IMR-90 (cell line): ENCODE data around the gene TMEM101. TPM values are rescaled to one million over a fixed set of nuclear protein-coding genes. Genes with fewer than 3 reads are reported as not detected.

Experiments used
- ATAC-seq: fragments of 200-7000 bp; cut with Tn5 transposase; 2 replicates; pipeline ENCODE4 v1.9.1; 2020; ENCODE audit warnings: low read depth, mild to moderate bottlenecking, moderate library complexity
- BruUV-seq: library from RNA; stranded (reverse); fragments of 400-500 nt; replicated peaks from 2 replicates; lab custom pipeline; 2021; lab: Mats Ljungman, UMichigan
- CTCF ChIA-PET: fragments of 300-600 bp; formaldehyde crosslinking; extraction: SDS; loops from one replicate; lab custom pipeline; 2021; ENCODE audit warnings: antibody characterized with exemption; lab: Yijun Ruan, JAX
- POLR2A ChIA-PET: fragments of 300-600 bp; sonication (Branson Sonifier 250); formaldehyde crosslinking; loops from one replicate; lab custom pipeline; 2022; ENCODE audit warnings: antibody characterized with exemption; ENCODE audit not compliant: unreplicated experiment; lab: Charles Lee
- DNase-seq: peaks from one replicate; pipeline ENCODE4 v3.0.0; 2013
- H2AFZ ChIP-seq: replicated peaks from 2 replicates; pipeline ENCODE3; 2013; ENCODE audit warnings: low read length, mild to moderate bottlenecking; ENCODE audit not compliant: poor library complexity
- H2AK5ac ChIP-seq: 2 replicates; pipeline ENCODE4 v1.6.1; 2013; ENCODE audit warnings: low read depth, low read length, inconsistent platforms
- H2AK9ac ChIP-seq: replicated peaks from 2 replicates; pipeline ENCODE3; 2013; ENCODE audit warnings: mild to moderate bottlenecking, low read depth, low read length, moderate library complexity; ENCODE audit not compliant: poor library complexity
- H2BK120ac ChIP-seq: 2 replicates; pipeline ENCODE4 v1.6.1; 2013; ENCODE audit warnings: low read depth, low read length, inconsistent platforms
- H2BK15ac ChIP-seq: 3 replicates; pipeline ENCODE4 v1.6.1; 2013; ENCODE audit warnings: low read depth, low read length, inconsistent platforms
- H2BK20ac ChIP-seq: 2 replicates; pipeline ENCODE4 v1.6.1; 2013; ENCODE audit warnings: low read depth, mild to moderate bottlenecking, inconsistent platforms, low read length, moderate library complexity
- H2BK5ac ChIP-seq: 2 replicates; pipeline ENCODE4 v1.6.1; 2013; ENCODE audit warnings: mild to moderate bottlenecking, low read depth, low read length, inconsistent platforms; ENCODE audit not compliant: poor library complexity, severe bottlenecking
- H3K14ac ChIP-seq: replicated peaks from 2 replicates; pipeline ENCODE4 v1.6.1; 2013; ENCODE audit warnings: low read depth, low read length, inconsistent platforms
- H3K18ac ChIP-seq: 2 replicates; pipeline ENCODE4 v1.6.1; 2013; ENCODE audit warnings: low read depth, low read length, control low read depth
- H3K23ac ChIP-seq: 2 replicates; pipeline ENCODE4 v1.6.1; 2013; ENCODE audit warnings: low read depth, low read length, inconsistent platforms
- H3K27ac ChIP-seq: 2 replicates; pipeline ENCODE4 v1.5.1; 2013; ENCODE audit warnings: mild to moderate bottlenecking, control low read depth, low read length; ENCODE audit not compliant: insufficient read depth
- H3K27me3 ChIP-seq: 2 replicates; pipeline ENCODE4 v1.6.1; 2013; ENCODE audit warnings: low read length; ENCODE audit not compliant: control insufficient read depth, insufficient read depth
- H3K36me3 ChIP-seq: 2 replicates; pipeline ENCODE4 v1.6.1; 2013; ENCODE audit warnings: low read length, mixed read lengths; ENCODE audit not compliant: control insufficient read depth, insufficient read depth
- H3K4ac ChIP-seq: 2 replicates; pipeline ENCODE4 v1.6.1; 2013; ENCODE audit warnings: low read depth, low read length, inconsistent platforms
- H3K4me1 ChIP-seq: 2 replicates; pipeline ENCODE4 v1.6.1; 2013; ENCODE audit warnings: low read length, mixed read lengths; ENCODE audit not compliant: control insufficient read depth, insufficient read depth
- H3K4me2 ChIP-seq: 2 replicates; pipeline ENCODE4 v1.6.1; 2013; ENCODE audit warnings: low read depth, mild to moderate bottlenecking, control low read depth, low read length, moderate library complexity
- H3K4me3 ChIP-seq: 2 replicates; pipeline ENCODE4 v1.5.1; 2013; ENCODE audit warnings: low read depth, mild to moderate bottlenecking, control low read depth, low read length, moderate library complexity; ENCODE audit not compliant: insufficient read depth
- H3K56ac ChIP-seq: 2 replicates; pipeline ENCODE4 v1.6.1; 2013; ENCODE audit warnings: low read length, inconsistent platforms; ENCODE audit not compliant: insufficient read depth; ENCODE audit errors: extremely low read depth
- H3K79me1 ChIP-seq, 2 experiments: 2 replicates each; pipeline ENCODE4 v1.6.1; 2013; ENCODE audit warnings: low read length in 2 of 2, inconsistent platforms in 1 of 2, low read depth in 1 of 2
- H3K9ac ChIP-seq: 2 replicates; pipeline ENCODE4 v1.6.1; 2013; ENCODE audit warnings: low read depth, low read length, control low read depth
- H3K9me1 ChIP-seq: 2 replicates; pipeline ENCODE4 v1.6.1; 2013; ENCODE audit warnings: low read length, inconsistent platforms; ENCODE audit not compliant: insufficient read depth
- H3K9me3 ChIP-seq: 2 replicates; pipeline ENCODE4 v1.6.1; 2013; ENCODE audit warnings: low read length; ENCODE audit not compliant: control insufficient read depth, insufficient read depth
- H4K20me1 ChIP-seq: 2 replicates; pipeline ENCODE4 v1.6.1; 2013; ENCODE audit warnings: low read length, inconsistent platforms; ENCODE audit not compliant: insufficient read depth
- H4K5ac ChIP-seq: 2 replicates; pipeline ENCODE4 v1.6.1; 2013; ENCODE audit warnings: mild to moderate bottlenecking, low read depth, low read length, control low read depth
- H4K8ac ChIP-seq, 2 experiments: 2 replicates each; pipeline ENCODE4 v1.6.1; 2013; ENCODE audit warnings: low read depth in 2 of 2, low read length in 2 of 2, control low read depth in 1 of 2, inconsistent platforms in 1 of 2
- H4K91ac ChIP-seq: 2 replicates; pipeline ENCODE4 v1.6.1; 2013; ENCODE audit warnings: low read depth, low read length, inconsistent platforms; ENCODE audit not compliant: insufficient read depth
- BHLHE40 ChIP-seq: fragments of 150-350 bp; IDR thresholded peaks from 2 replicates; pipeline ENCODE4 v1.6.1; 2016; ENCODE audit warnings: mild to moderate bottlenecking, low read depth, low read length
- CEBPB ChIP-seq: IDR thresholded peaks from 2 replicates; pipeline ENCODE4 v1.6.1; 2012; ENCODE audit warnings: low read depth, low read length, improper control_type of control experiment
- FOS ChIP-seq: fragments of 150-350 bp; IDR thresholded peaks from 2 replicates; pipeline ENCODE4 v1.6.1; 2016; ENCODE audit warnings: low read depth, low read length
- MAFK ChIP-seq: IDR thresholded peaks from 2 replicates; pipeline ENCODE4 v1.6.1; 2012; ENCODE audit warnings: low read depth, low read length, improper control_type of control experiment
- MAZ ChIP-seq: IDR thresholded peaks from 2 replicates; pipeline ENCODE4 v1.6.1; 2012; ENCODE audit warnings: low read depth, mild to moderate bottlenecking, low read length, improper control_type of control experiment, moderate library complexity, borderline replicate concordance
- MXI1 ChIP-seq: IDR thresholded peaks from 2 replicates; pipeline ENCODE4 v1.6.1; 2012; ENCODE audit warnings: low read depth, mild to moderate bottlenecking, low read length, moderate library complexity, borderline replicate concordance
- NFE2L2 ChIP-seq: fragments of 150-350 bp; IDR thresholded peaks from 2 replicates; pipeline ENCODE4 v1.6.1; 2016; ENCODE audit warnings: low read depth, mild to moderate bottlenecking, low read length
- POLR2A ChIP-seq: IDR thresholded peaks from 2 replicates; pipeline ENCODE4 v1.6.1; 2012; ENCODE audit warnings: mild to moderate bottlenecking, low read depth, low read length
- RAD21 ChIP-seq: IDR thresholded peaks from 2 replicates; pipeline ENCODE4 v1.6.1; 2012; ENCODE audit warnings: low read length, improper control_type of control experiment
- RCOR1 ChIP-seq: IDR thresholded peaks from 2 replicates; pipeline ENCODE4 v1.6.1; 2012; ENCODE audit warnings: mild to moderate bottlenecking, low read length, improper control_type of control experiment; ENCODE audit not compliant: insufficient replicate concordance
- RFX5 ChIP-seq: IDR thresholded peaks from 2 replicates; pipeline ENCODE4 v1.8.0; 2012; ENCODE audit warnings: low read depth, mild to moderate bottlenecking, low read length, moderate library complexity
- SMC3 ChIP-seq: fragments of 150-350 bp; IDR thresholded peaks from 2 replicates; pipeline ENCODE4 v1.6.1; 2016; ENCODE audit warnings: low read depth, mild to moderate bottlenecking, antibody characterized with exemption, low read length, moderate library complexity
- WGBS, 2 experiments: methylation state at CpG; one replicate each; pipeline versions ENCODE4 v1.1.5 to v1.1.7; 2013; ENCODE audit warnings: missing lambda C conversion rate in 2 of 2; ENCODE audit not compliant: insufficient read length in 1 of 2; ENCODE audit errors: extremely low coverage in 2 of 2; 5-methylcytosine and 5-hydroxymethylcytosine counted together
- dilution Hi-C: fragments of 300-500 bp; cut with HindIII; formaldehyde crosslinking; loops from one replicate; pipeline ENCODE4 v1.14.3; 2018; ENCODE audit warnings: low sequenced_read_pairs; ENCODE audit not compliant: unreplicated experiment
- in situ Hi-C: fragments of 300-500 bp; cut with MboI; formaldehyde crosslinking; loops from 3 replicates; pipeline ENCODE4 v1.14.3; 2019; ENCODE audit warnings: low sequenced_read_pairs, inconsistent platforms, mixed read lengths
- intact Hi-C: fragments of 100-400 bp; cut with micrococcal nuclease; formaldehyde crosslinking; loops from 2 replicates; pipeline ENCODE4 v1.10.0; 2022
- polyA plus RNA-seq, 3 experiments: library from polyadenylated mRNA; depleted of rRNA; stranded (reverse); fragments of >200 nt; gene quantifications; 2 replicates each; pipeline ENCODE4 v1.2.3, GENCODE V29; 2012; ENCODE audit warnings: low replicate concordance in 1 of 3
- total RNA-seq: library from RNA; depleted of rRNA; stranded (reverse); fragments of >200 nt; gene quantifications from 2 replicates; pipeline ENCODE4 v1.2.3, GENCODE V29; 2012
- TF ChIP-seq, protein P1 (sequence below): fragments of 150-350 bp; IDR thresholded peaks from 2 replicates; pipeline ENCODE4 v1.6.1; 2017; ENCODE audit warnings: mild to moderate bottlenecking, antibody characterized with exemption, low read length, low read depth
- TF ChIP-seq, protein P2 (sequence below): fragments of 150-350 bp; IDR thresholded peaks from 2 replicates; pipeline ENCODE4 v1.6.1; 2016; ENCODE audit warnings: low read depth, mild to moderate bottlenecking, low read length, moderate library complexity, borderline replicate concordance

Gene TMEM101
- total and polyA plus RNA-seq, 2 of the 4 experiments (the other 2 are of a cell fraction): 30.7 to 36.6 TPM

DNA sequence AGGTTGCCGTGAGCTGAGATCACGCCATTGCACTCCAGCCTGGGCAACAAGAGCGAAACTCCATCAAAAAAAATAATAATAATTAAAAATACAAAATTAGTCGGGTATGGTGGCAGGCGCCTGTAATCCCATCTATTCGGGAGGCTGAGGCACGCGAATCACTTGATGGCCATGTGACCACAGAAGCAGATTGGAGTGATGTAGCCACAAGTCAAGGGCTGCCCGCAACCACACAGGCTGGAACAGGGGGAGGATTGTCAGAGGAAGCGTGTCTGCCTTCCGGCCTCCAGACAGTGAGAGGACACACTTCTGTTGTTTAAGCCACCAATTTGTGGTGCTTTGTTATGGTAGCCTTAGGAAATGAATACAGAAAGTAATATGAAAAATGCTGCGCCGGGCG is 22.1 kb downstream of the TMEM101 start:
- Histone ChIP-seq H3K56ac (no peak overlapping the region), H3K9me1 (no peaks in the 10 kb centered on the region), H2BK5ac (no peak overlapping the region), H3K27ac (no peak overlapping the region), H4K5ac (no peak overlapping the region), H2BK120ac (no peak overlapping the region), H2AK9ac (no peak overlapping the region), H3K9me3 (no peaks in the 10 kb centered on the region), H4K91ac (no peak overlapping the region), H2AK5ac (no peak overlapping the region), H4K20me1 (no peaks in the 10 kb centered on the region), H3K4me1 (no peaks in the 10 kb centered on the region), H3K36me3 (no peaks in the 10 kb centered on the region), H3K79me1 (no peaks in the 10 kb centered on the region), H3K18ac (no peak overlapping the region), H3K27me3 (peaks cover 26% of the 10 kb centered on the region), H2BK15ac (no peak overlapping the region), H3K4me3 (no peak overlapping the region), H3K4me2 (no peak overlapping the region), H2BK20ac (no peak overlapping the region), H3K23ac (no peak overlapping the region), H2AFZ (no peak overlapping the region), H3K14ac (no peak overlapping the region), H4K8ac (no peak overlapping the region), H3K4ac (no peak overlapping the region), H3K9ac (no peak overlapping the region)
- no TSS peak for BruUV-seq
- in situ Hi-C loops: no loop called here
- TF ChIP-seq CEBPB (no peak), RAD21 (no peak), FOS (no peak), POLR2A (no peak), MXI1 (no peak), RFX5 (no peak), RCOR1 (no peak), BHLHE40 (no peak), MAFK (no peak), MAZ (no peak), SMC3 (no peak), NFE2L2 (no peak)
- TF ChIP-seq, protein P1, sequence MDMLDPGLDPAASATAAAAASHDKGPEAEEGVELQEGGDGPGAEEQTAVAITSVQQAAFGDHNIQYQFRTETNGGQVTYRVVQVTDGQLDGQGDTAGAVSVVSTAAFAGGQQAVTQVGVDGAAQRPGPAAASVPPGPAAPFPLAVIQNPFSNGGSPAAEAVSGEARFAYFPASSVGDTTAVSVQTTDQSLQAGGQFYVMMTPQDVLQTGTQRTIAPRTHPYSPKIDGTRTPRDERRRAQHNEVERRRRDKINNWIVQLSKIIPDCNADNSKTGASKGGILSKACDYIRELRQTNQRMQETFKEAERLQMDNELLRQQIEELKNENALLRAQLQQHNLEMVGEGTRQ: no peak
- TF ChIP-seq, protein P2, sequence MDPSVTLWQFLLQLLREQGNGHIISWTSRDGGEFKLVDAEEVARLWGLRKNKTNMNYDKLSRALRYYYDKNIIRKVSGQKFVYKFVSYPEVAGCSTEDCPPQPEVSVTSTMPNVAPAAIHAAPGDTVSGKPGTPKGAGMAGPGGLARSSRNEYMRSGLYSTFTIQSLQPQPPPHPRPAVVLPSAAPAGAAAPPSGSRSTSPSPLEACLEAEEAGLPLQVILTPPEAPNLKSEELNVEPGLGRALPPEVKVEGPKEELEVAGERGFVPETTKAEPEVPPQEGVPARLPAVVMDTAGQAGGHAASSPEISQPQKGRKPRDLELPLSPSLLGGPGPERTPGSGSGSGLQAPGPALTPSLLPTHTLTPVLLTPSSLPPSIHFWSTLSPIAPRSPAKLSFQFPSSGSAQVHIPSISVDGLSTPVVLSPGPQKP: no peak
- CTCF ChIA-PET: interaction anchor here (0.7 to 2.4 kb wide), 2 partner anchors 49 to 99 kb away, joined by 3 to 11 read pairs; no protein-coding TSS in a partner anchor
- dilution Hi-C loops: no loop called here
- ATAC-seq: no peak
- intact Hi-C loops: no loop called here
- POLR2A ChIA-PET: no interaction called here
- WGBS, 2 experiments: 91% methylated on average over 5 of the region's 14 CpGs; no CpG with 5 or more reads in 1 of the 2 experiments
- DNase-seq: no peak
